A549 (cell line): ENCODE measurements around the gene CPLX1. TPM values are rescaled to one million over a fixed set of nuclear protein-coding genes. Genes with fewer than 3 reads are reported as not detected.
A peak's percentile ranks its signal among the peaks of the same experiment; 100 is the strongest.

Experiments used
- ATAC-seq, 2 experiments: fragments of 200-7000 bp in 1 of 2; fragments of >200 bp in 1 of 2; cut with Nextera tagmentation in 1 of 2; cut with Tn5 transposase in 1 of 2; 3 replicates each; pipeline versions ENCODE4 v1.8.0 to v1.9.1; 2018 to 2020; ENCODE audit warnings: mild to moderate bottlenecking in 1 of 2, moderate library complexity in 1 of 2
- CTCF ChIA-PET: fragments of 300-600 bp; sonication (Branson Sonifier 250); formaldehyde crosslinking; extraction: SDS; loops from one replicate; lab custom pipeline; 2021; ENCODE audit warnings: antibody characterized with exemption, inconsistent platforms; lab: Yijun Ruan, JAX
- POLR2A ChIA-PET: fragments of 350-600 bp; formaldehyde crosslinking; extraction: SDS; loops from one replicate; lab custom pipeline; 2021; ENCODE audit warnings: antibody characterized with exemption, inconsistent platforms; lab: Yijun Ruan, JAX
- DNase-seq, 2 experiments: peaks; one replicate each; pipeline versions ENCODE4 v3.0.0 to v3.0.0-alpha.2; 2011 to 2016; ENCODE audit warnings: low read depth in 1 of 2, low spot score in 1 of 2
- FAIRE-seq: peaks from 2 replicates; lab custom pipeline; 2011; peaks lifted over from hg19 to GRCh38; lab: Jason Lieb, UNC
- H3K27ac ChIP-seq, 2 experiments: fragments of >200 bp; sonication (Bioruptor Twin); formaldehyde crosslinking; 3 replicates each; pipeline ENCODE4 v1.5.1; 2016 to 2017
- H3K4me1 ChIP-seq: fragments of >200 bp; sonication (Bioruptor Twin); formaldehyde crosslinking; 3 replicates; pipeline ENCODE4 v1.6.1; 2016
- H3K4me2 ChIP-seq: fragments of >200 bp; sonication (Bioruptor Twin); formaldehyde crosslinking; 3 replicates; pipeline ENCODE4 v1.6.1; 2016
- H3K4me3 ChIP-seq: fragments of >200 bp; sonication (Bioruptor Twin); formaldehyde crosslinking; 3 replicates; pipeline ENCODE4 v1.5.1; 2016
- H3K9me3 ChIP-seq: fragments of >200 bp; sonication (Bioruptor Twin); formaldehyde crosslinking; 3 replicates; pipeline ENCODE4 v1.6.1; 2016
- ATOH8 ChIP-seq: fragments of 250-450 bp; sonication (Bioruptor Pico); IDR thresholded peaks from 2 replicates; pipeline ENCODE4 v1.5.0; 2020; ENCODE audit warnings: low read depth, mild to moderate bottlenecking, moderate library complexity
- BHLHE40 ChIP-seq: IDR thresholded peaks from 2 replicates; pipeline ENCODE4 v1.6.1; 2012; ENCODE audit warnings: low read depth, low read length, inconsistent platforms
- CBX2 ChIP-seq: fragments of 200-600 bp; sonication (generic); IDR thresholded peaks from 2 replicates; pipeline ENCODE4 v1.6.1; 2016; ENCODE audit warnings: low read depth, mild to moderate bottlenecking, borderline replicate concordance
- CBX8 ChIP-seq: fragments of 200-600 bp; sonication (generic); IDR thresholded peaks from 2 replicates; pipeline ENCODE4 v1.6.1; 2016
- CEBPB ChIP-seq, 2 experiments: fragments of >200 bp in 1 of 2; sonication (Bioruptor Twin) in 1 of 2; formaldehyde crosslinking in 1 of 2; IDR thresholded peaks; 2 replicates each; pipeline ENCODE4 v1.6.1; 2012 to 2016
- CHD2 ChIP-seq: fragments of 150-350 bp; IDR thresholded peaks from 2 replicates; pipeline ENCODE4 v1.6.1; 2014; ENCODE audit warnings: low read length; ENCODE audit not compliant: partially characterized antibody
- HEYL ChIP-seq: fragments of 250-450 bp; sonication (Bioruptor Pico); IDR thresholded peaks from 2 replicates; pipeline ENCODE4 v1.8.0; 2021; ENCODE audit warnings: mild to moderate bottlenecking, moderate library complexity
- JUN ChIP-seq, 2 experiments: fragments of >200 bp; sonication (Bioruptor Twin); formaldehyde crosslinking; IDR thresholded peaks; 2 replicates in 1 of 2; 3 replicates in 1 of 2; pipeline ENCODE4 v1.6.1; 2016 to 2017
- MYC ChIP-seq: IDR thresholded peaks from 2 replicates; pipeline ENCODE4 v1.6.1; 2012; ENCODE audit warnings: mild to moderate bottlenecking, inconsistent platforms, low read length, improper control_type of control experiment, borderline replicate concordance
- NPAS2 ChIP-seq: fragments of 250-450 bp; sonication (Bioruptor Pico); IDR thresholded peaks from 2 replicates; pipeline ENCODE4 v1.8.0; 2022; ENCODE audit warnings: mild to moderate bottlenecking, moderate library complexity, borderline replicate concordance
- PBX3 ChIP-seq: IDR thresholded peaks from 2 replicates; pipeline ENCODE4 v1.6.1; 2012
- PHF8 ChIP-seq: fragments of 200-600 bp; sonication (generic); IDR thresholded peaks from 2 replicates; pipeline ENCODE4 v1.6.1; 2016; ENCODE audit warnings: low read depth, mild to moderate bottlenecking, antibody characterized with exemption, moderate library complexity, borderline replicate concordance
- SREBF2 ChIP-seq: fragments of 450-650 bp; IDR thresholded peaks from 2 replicates; pipeline ENCODE4 v1.6.1; 2014; ENCODE audit warnings: mild to moderate bottlenecking, moderate library complexity
- USF2 ChIP-seq: fragments of 450-650 bp; IDR thresholded peaks from 2 replicates; pipeline ENCODE4 v1.6.1; 2014; ENCODE audit warnings: antibody characterized with exemption
- ZFP36 ChIP-seq: fragments of 450-650 bp; IDR thresholded peaks from 2 replicates; pipeline ENCODE4 v1.6.1; 2014; ENCODE audit warnings: borderline replicate concordance; ENCODE audit not compliant: partially characterized antibody
- ZNF302 ChIP-seq: fragments of 250-450 bp; sonication (Bioruptor Pico); IDR thresholded peaks from 2 replicates; pipeline ENCODE4 v1.9.0; 2021; ENCODE audit warnings: inconsistent platforms, mild to moderate bottlenecking, moderate library complexity
- WGBS: methylation state at CpG from one replicate; pipeline ENCODE4 v1.1.6; 2017; ENCODE audit errors: missing lambda C conversion rate; 5-methylcytosine and 5-hydroxymethylcytosine counted together
- polyA plus RNA-seq, 4 experiments: library from polyadenylated mRNA; depleted of rRNA in 3 of 4; stranded (reverse); fragments of >200 nt; fragmentation: RNase III in 1 of 4; extraction: RNeasy Plus Mini Kit Qiagen cat#74134 plus additional on column Dnase treatment in 1 of 4; gene quantifications; 2 replicates in 3 of 4; 3 replicates in 1 of 4; pipeline ENCODE4 v1.2.3, GENCODE V29; 2011 to 2017
- TF ChIP-seq, protein P1 (sequence below): IDR thresholded peaks from 2 replicates; pipeline ENCODE4 v1.6.1; 2012

CPLX1 gene
- polyA plus RNA-seq, 2 of the 4 experiments (the other 2 are of a cell fraction), result 0.19 to 0.57 TPM

DNA sequence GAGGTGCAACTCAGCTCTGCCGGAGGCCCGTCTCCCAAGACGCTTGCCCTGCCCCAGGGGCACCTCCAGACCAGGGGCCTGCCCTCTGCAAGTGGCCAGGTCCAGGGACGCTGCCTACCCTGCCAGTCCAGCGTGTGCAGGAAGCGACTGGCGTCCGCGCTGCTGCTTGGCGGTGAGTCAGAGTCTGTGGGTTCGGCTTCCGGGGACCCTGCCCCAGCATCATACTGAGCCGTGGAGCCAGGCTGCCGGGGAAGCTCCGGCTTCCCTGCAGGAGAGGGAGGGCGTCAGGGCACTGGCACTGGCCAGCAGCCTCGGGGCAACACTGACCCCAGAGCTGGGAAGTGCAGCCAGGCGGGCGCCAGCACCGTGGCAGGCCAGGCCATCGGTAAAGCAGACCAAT, 42.5 kb upstream of the CPLX1 start:
- no peaks in the 10 kb centered on the region for H3K9me3 ChIP-seq
- no peak for FAIRE-seq
- TF ChIP-seq MYC, result no peak
- no peak for TF ChIP-seq ZNF302 (CRISPR knock-in tag)
- no peak for TF ChIP-seq CEBPB (IDR thresholded peaks at IDR 0.05)
- no peak for TF ChIP-seq PHF8
- TF ChIP-seq CHD2, result no peak
- ATAC-seq, result no peak
- H3K27ac ChIP-seq, result no peak overlapping the region
- H3K4me2 ChIP-seq, result no peak overlapping the region
- WGBS, result no CpG with 5 or more reads among the region's 21 CpGs
- H3K4me1 ChIP-seq, result no peaks in the 10 kb centered on the region
- no peak for DNase-seq
- POLR2A ChIA-PET, result no interaction called here
- CTCF ChIA-PET, result no interaction called here
- no peak overlapping the region for H3K4me3 ChIP-seq

DNA sequence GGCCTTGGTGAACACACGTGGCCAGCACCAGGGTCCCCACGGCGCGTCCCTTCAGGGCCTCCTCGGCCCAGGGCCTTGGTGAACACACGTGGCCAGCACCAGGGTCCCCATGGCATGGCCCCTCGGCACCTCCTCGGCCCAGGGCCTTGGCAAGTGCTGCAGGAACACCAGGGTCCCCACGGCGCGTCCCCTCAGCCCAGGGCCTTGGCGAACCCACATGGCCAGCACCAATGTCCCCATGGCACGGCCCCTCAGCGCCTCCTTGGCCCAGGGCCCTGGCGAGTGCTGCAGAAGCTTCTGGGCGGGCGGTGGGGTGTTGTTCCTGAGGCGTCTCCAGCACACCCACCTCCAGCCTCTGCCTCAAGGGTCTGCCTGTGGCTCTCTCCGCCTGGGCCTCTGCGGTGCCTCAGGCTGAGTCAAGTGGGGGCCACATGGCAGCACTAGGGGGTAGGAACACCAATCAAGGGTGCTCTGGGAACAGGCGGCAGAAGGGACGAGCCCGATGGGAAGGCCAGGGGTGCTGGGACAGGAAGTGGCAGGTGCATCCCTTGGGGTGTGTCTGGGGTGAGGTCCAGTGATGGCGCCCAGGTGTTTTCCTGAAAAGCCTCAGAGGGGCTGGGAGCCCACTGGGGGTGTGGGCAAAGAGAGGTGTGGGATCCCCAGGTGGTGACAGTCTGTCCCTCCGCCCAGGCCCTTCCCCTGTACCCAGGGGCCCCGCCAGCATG, 41.8 kb upstream of the CPLX1 start:
- ATAC-seq, result no peak
- H3K27ac ChIP-seq, result no peak overlapping the region
- no peaks in the 10 kb centered on the region for H3K9me3 ChIP-seq
- no peak for DNase-seq
- no peak overlapping the region for H3K4me3 ChIP-seq
- no peak for FAIRE-seq
- no peak overlapping the region for H3K4me2 ChIP-seq
- POLR2A ChIA-PET, result no interaction called here
- no peaks in the 10 kb centered on the region for H3K4me1 ChIP-seq
- 85% methylated on average over 6 of the region's 26 CpGs for WGBS
- TF ChIP-seq MYC, result no peak
- no peak for TF ChIP-seq BHLHE40
- TF ChIP-seq JUN (IDR thresholded peaks at IDR 0.05), result no peak
- no peak for TF ChIP-seq CBX8
- no peak for TF ChIP-seq USF2
- TF ChIP-seq CBX2, result no peak
- no peak for TF ChIP-seq ATOH8 (CRISPR knock-in tag)
- CTCF ChIA-PET, result no interaction called here

GRCh38 chr4:866761-867390, 40.9 kb upstream of the CPLX1 start:
- 81% methylated on average over 9 of the region's 28 CpGs for WGBS
- no peak overlapping the region for H3K4me3 ChIP-seq
- no peaks in the 10 kb centered on the region for H3K4me1 ChIP-seq
- H3K9me3 ChIP-seq, result no peaks in the 10 kb centered on the region
- DNase-seq, result no peak
- ChIA-PET POLR2A (no interaction called here), CTCF (interaction anchor here (1.2 kb wide), 1 partner anchor 120 kb away, joined by 3 read pairs; the partner anchor contains the start of gene IDUA)
- no peak overlapping the region for H3K4me2 ChIP-seq
- no peak for FAIRE-seq
- no peak for ATAC-seq
- TF ChIP-seq PBX3 (no peak), HEYL (CRISPR knock-in tag) (no peak), SREBF2 (no peak), CBX2 (no peak), ZFP36 (no peak), NPAS2 (CRISPR knock-in tag) (no peak), CEBPB (IDR thresholded peaks at IDR 0.05) (no peak)
- TF ChIP-seq, protein P1, sequence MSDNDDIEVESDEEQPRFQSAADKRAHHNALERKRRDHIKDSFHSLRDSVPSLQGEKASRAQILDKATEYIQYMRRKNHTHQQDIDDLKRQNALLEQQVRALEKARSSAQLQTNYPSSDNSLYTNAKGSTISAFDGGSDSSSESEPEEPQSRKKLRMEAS, result no peak
- TF ChIP-seq, all 56 proteins: peak for 0
- H3K27ac ChIP-seq, result peak overlapping the region in 1 of 2 experiments; percentile 43; a peak in 1 of 6 replicates
